ENCODE results near the gene LPP. TPM values are rescaled to one million over a fixed set of nuclear protein-coding genes. Genes with fewer than 3 reads are reported as not detected.
A peak's percentile ranks its signal among the peaks of the same experiment; 100 is the strongest.

The LPP gene
- total RNA-seq, 4 donors from 2014 or later = 45.9 to 81.1 (median 63.0) TPM

- intact Hi-C loops (cut with DNase I; ENCODE audit: low total_unique reads) = no loop called here
- no peak overlapping the region for H3K4me3 ChIP-seq (ENCODE audit: low read depth, poor library complexity, severe bottlenecking)
- no peak for DNase-seq (ENCODE audit: low spot score in 2 of 2)
These were observed 24.5 kb downstream of the LPP start for GRCh38 chr3:188178293-188178936.

GRCh38 chr3:188179006-188179966, 25.3 kb downstream of the LPP start:
- TF ChIP-seq POLR2A (IDR thresholded peaks at IDR 0.05) (no peak), CTCF (IDR thresholded peaks at IDR 0.05) (no peak)
- peak in 1 of 2 donors; percentile 32 for DNase-seq (ENCODE audit: low spot score in 2 of 2)
- H3K4me3 ChIP-seq (ENCODE audit: low read depth, poor library complexity, severe bottlenecking) = no peak overlapping the region
- 49 to 57% methylated on average over 16 of the region's 16 CpGs for WGBS, 2 donors
- intact Hi-C loops (cut with DNase I; ENCODE audit: low total_unique reads) = no loop called here

More at GRCh38 chr3:188178293-188178936, 24.5 kb downstream of the LPP start:
- TF ChIP-seq CTCF (IDR thresholded peaks at IDR 0.05) (no peak), POLR2A (IDR thresholded peaks at IDR 0.05) (no peak)
- 86 to 87% methylated on average over 7 of the region's 7 CpGs for WGBS, 2 donors

- WGBS, 2 donors = 90 to 93% methylated on average over 7 of the region's 7 CpGs
- no peak for TF ChIP-seq POLR2A (IDR thresholded peaks at IDR 0.05)
- TF ChIP-seq CTCF (IDR thresholded peaks at IDR 0.05) = no peak
- no peak for DNase-seq (ENCODE audit: low spot score in 2 of 2)
- no peak overlapping the region for H3K4me3 ChIP-seq (ENCODE audit: low read depth, poor library complexity, severe bottlenecking)
- intact Hi-C loops (cut with DNase I; ENCODE audit: low total_unique reads) = no loop called here
These were observed 26.2 kb downstream of the LPP start for GRCh38 chr3:188180114-188180513.

GRCh38 chr3:188183452-188183851, 29.5 kb downstream of the LPP start:
- no peak for DNase-seq (ENCODE audit: low spot score in 2 of 2)
- intact Hi-C loops (cut with DNase I; ENCODE audit: low total_unique reads) = no loop called here
- WGBS, 2 donors = 94% methylated on average over 5 of the region's 5 CpGs
- no peak overlapping the region for H3K4me3 ChIP-seq (ENCODE audit: low read depth, poor library complexity, severe bottlenecking)
- TF ChIP-seq CTCF (IDR thresholded peaks at IDR 0.05) (no peak), POLR2A (IDR thresholded peaks at IDR 0.05) (no peak)

GRCh38 chr3:188184160-188184559, 30.2 kb downstream of the LPP start:
- DNase-seq (ENCODE audit: low spot score in 2 of 2) = no peak
- intact Hi-C loops (cut with DNase I; ENCODE audit: low total_unique reads) = no loop called here
- TF ChIP-seq CTCF (IDR thresholded peaks at IDR 0.05) (no peak), POLR2A (IDR thresholded peaks at IDR 0.05) (no peak)
- 84 to 86% methylated on average over 3 of the region's 3 CpGs for WGBS, 2 donors
- H3K4me3 ChIP-seq (ENCODE audit: low read depth, poor library complexity, severe bottlenecking) = no peak overlapping the region
